ENCODE results near the gene SPTB.
"Not testable (repeated sequence)": the region's sequence is repeated elsewhere in the genome, so short reads cannot be mapped to it uniquely, and the experiment has no call there.

SPTB gene

DNA sequence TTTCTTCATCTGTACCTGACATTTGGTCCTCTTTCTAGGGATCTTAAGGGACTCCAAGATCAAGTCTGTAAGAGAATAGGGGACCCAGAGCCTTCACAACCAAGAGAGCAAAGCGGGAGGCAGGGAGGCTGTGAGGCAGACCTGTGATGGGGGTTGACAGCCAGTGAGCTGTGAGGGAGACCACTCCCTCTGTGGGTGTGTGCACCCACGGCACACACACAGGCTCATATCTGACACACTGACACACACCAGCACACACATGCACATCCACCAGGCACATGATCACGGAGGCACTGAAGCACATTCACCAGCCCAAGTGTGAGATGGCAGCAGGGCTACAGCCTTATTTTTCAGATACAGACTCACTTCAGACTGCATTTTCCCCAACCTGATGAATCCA is 55.2 kb downstream of the SPTB start:
- in situ Hi-C loops (cut with MboI; ENCODE audit: low sequenced_read_pairs), result no loop called here

- in situ Hi-C loops (cut with MboI; ENCODE audit: low sequenced_read_pairs), result no loop called here
Measured at GRCh38 chr14:64823305-64823861, 56.3 kb downstream of the SPTB start.

GRCh38 chr14:64821651-64822050 is 58.1 kb downstream of the SPTB start:
- in situ Hi-C loops (cut with MboI; ENCODE audit: low sequenced_read_pairs), result no loop called here

- in situ Hi-C loops (cut with MboI; ENCODE audit: low sequenced_read_pairs), result no loop called here
Measured at GRCh38 chr14:64818151-64818550, 61.6 kb downstream of the SPTB start.

DNA sequence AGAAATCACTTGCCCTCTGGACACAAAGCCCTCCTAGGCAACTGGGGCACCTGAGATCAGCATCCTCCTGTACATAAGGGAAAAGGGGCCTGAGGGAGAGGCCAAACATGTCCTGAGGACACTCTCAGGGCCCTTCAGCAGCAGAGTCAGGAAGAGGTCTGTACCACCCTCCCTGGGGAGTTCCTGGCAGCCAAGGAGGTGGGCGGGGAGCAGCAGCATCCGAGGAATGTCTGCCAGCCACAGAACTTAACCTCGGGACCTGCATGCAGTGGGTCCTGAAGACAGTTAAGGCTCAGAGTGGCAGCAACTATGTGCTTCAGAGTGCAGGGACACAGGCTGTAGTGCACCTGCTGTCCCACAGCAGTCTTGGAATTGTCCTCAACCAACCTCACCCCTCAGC is 62.1 kb downstream of the SPTB start:
- in situ Hi-C loops (cut with MboI; ENCODE audit: low sequenced_read_pairs), result no loop called here

- in situ Hi-C loops (cut with MboI; ENCODE audit: low sequenced_read_pairs), result no loop called here
Measured at GRCh38 chr14:64816221-64816783, 63.4 kb downstream of the SPTB start.

GRCh38 chr14:64815257-64815656 is 64.5 kb downstream of the SPTB start:
- in situ Hi-C loops (cut with MboI; ENCODE audit: low sequenced_read_pairs), result no loop called here

DNA sequence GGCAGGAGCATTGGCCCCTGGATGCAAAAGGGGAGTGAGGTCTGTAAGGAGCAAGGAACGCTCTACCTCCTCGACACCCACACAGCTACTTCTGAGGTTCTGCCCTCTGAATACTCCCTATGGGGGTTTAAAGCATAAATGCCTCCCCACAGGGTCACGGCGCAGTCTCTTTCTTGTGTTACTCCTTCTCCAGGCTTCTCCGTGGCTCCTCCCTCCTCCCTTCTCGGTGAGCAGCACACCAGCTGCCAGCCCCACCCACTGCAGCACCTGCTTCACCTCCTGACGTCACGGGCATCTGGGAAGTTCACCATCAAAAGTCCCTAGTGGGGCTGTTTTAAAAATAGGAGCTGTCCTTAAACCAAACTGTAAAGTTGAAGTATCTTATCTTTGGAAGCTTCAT is 67.3 kb downstream of the SPTB start:
- in situ Hi-C loops (cut with MboI; ENCODE audit: low sequenced_read_pairs), result no loop called here

DNA sequence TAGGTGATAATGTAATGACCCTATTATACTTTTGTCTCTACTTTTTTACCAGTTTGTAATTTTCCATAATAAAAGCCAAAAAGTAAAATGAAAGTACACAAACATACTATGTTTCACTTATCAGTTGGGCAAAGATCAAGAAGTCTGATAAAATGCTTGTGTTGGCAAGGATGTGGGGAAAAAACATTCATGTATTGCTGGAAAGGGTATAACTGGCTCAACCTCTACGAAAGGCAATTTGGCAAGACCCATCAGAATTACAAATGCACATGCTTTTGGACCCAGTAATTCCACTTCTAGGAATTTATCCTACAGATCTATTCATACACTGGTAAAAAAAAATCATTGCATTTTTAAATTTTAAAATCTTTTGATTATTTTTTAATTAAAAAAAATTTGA is 68.0 kb downstream of the SPTB start:
- in situ Hi-C loops (cut with MboI; ENCODE audit: low sequenced_read_pairs), result no loop called here

DNA sequence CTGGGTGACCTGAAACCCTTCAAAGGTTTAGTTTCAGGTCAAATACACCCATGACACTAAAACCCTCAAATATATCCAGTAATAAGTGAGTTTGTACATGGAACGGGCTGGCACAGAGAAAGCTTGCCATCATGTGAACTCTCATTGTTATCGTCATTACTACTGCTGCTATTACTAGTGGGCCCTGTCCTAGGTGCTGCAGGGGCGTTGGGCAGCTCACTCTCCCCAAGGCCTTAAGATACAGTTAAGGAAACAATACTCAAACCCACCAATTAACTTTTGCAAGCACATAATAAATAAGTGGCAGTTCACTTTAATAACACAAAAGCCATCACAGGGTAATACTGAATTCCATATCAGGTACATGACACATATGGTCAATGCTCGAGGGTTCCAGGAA is 71.3 kb downstream of the SPTB start:
- in situ Hi-C loops (cut with MboI; ENCODE audit: low sequenced_read_pairs), result no loop called here

GRCh38 chr14:64807551-64807950 is 72.2 kb downstream of the SPTB start:
- in situ Hi-C loops (cut with MboI; ENCODE audit: low sequenced_read_pairs), result no loop called here

GRCh38 chr14:64806862-64807495 is 72.7 kb downstream of the SPTB start:
- in situ Hi-C loops (cut with MboI; ENCODE audit: low sequenced_read_pairs), result no loop called here

DNA sequence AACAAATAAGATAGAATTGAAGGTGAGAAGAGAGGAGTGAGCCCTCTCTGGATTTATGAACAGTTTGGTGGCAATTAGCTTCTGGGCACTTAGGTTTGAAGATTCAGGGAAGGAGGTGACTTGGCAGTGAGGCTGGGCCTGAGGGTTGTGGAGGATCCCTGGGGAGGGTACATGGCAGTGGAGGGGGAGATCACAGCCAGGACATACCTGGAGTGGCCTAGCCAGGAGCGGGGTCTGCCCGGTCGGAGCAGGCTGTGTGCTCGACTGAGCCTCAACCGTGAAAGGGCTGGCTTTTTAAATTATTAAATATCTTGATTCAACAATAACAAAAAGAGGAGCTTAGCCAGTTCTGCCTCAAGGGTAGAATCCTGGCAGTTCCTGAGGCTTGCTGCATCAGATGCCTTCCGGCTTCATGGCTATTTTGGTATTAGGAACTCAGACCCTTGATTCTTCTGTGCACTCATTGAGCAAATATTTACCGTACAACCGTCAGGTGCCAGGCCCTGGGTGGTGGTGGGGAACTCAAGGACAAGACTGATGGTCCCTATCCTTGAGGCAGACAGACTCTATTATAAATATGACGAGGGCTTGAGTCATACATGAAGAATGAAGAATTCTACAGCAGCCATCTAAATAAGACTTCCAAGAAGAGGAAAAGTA is 73.4 kb downstream of the SPTB start:
- in situ Hi-C loops (cut with MboI; ENCODE audit: low sequenced_read_pairs), result no loop called here

- in situ Hi-C loops (cut with MboI; ENCODE audit: low sequenced_read_pairs), result not testable (repeated sequence)
Measured at GRCh38 chr14:64805646-64806045, 74.1 kb downstream of the SPTB start.

DNA sequence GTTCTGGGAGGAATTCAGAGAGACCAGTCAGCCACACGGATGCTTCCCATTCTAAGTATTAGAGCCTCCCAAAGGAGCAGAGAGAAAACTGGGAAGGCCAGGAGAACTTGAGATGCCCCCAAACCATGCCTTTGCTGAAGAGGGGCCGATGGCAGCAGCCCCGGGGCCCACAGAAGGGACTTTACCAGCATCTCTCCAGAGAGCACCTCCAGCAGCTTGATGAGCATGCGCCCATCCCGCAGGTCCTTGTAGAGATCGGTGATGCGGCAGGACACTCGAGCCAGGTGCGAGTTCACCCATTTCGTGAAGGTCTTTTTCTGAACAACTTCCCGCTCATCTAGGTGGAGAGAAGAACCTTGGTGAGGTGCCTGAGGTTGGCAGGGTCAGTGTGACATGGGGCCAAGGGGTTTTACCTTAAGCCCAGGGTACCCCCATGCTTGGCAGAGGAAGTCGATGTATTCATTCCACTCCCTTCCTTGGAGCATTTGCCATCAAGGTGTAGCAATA is 74.9 kb downstream of the SPTB start:
- in situ Hi-C loops (cut with MboI; ENCODE audit: low sequenced_read_pairs), result no loop called here

- in situ Hi-C loops (cut with MboI; ENCODE audit: low sequenced_read_pairs), result no loop called here
Measured at GRCh38 chr14:64801800-64802199, 77.9 kb downstream of the SPTB start.

DNA sequence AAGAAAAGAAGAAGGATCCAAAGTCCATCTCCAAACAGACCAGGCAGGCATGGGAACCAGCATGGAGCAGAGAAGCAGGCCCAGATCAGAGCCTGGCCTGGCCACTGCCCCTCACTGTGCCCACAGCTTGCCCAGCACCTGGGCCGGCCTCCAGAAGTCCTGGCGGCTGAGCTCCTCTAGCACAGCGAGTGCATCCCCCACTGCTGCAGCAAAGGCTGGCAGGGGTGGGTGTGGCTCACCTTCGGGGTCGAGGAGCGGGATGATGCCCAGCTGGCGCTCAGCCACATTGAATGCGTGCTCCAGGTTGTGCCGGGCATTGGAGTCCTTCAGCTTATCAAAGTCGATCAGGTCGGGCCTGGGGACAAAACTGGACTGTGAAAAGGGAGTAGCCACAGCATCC is 78.7 kb downstream of the SPTB start:
- in situ Hi-C loops (cut with MboI; ENCODE audit: low sequenced_read_pairs), result no loop called here

DNA sequence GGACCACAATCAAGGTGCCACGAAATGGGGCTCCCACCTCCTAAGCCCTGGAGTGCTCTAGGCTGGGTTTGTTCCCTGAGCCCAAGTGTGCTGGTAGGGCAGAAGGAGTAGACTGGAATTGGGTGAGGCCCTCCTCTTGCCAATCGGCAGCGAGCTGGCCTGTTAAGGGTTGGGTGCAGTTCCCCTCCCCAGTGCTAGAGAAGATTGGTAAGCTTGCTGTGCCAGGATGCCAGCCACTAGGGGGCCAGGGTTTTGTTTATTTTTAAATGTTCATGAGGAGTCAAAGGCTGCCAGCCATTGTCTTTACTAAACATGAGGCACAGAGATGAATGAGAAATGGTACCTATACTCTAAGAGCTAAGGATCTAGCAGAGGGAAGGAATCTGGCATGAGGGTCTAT is 79.7 kb downstream of the SPTB start:
- in situ Hi-C loops (cut with MboI; ENCODE audit: low sequenced_read_pairs), result no loop called here

- in situ Hi-C loops (cut with MboI; ENCODE audit: low sequenced_read_pairs), result no loop called here
Measured at GRCh38 chr14:64799555-64799954, 80.2 kb downstream of the SPTB start.

DNA sequence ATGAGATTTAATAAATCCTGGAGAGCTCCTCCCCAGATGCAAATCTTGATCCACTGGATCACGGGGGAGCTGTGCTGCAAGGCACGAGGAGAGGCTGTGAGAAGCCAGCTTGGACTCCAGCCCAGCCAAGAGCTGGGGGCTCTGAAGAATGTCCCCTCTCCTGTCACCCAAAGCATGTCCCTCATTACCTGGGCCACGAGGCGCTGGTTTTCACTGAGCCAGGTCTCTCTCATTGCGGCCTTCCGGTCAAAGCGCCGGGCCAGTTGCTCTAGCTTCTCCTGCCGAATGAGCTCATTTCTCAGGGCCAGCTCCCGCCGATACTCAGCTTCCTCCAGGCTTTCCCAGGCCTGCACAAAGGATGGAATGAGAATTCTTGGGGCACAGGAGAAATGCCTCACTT is 83.3 kb downstream of the SPTB start:
- in situ Hi-C loops (cut with MboI; ENCODE audit: low sequenced_read_pairs), result no loop called here

DNA sequence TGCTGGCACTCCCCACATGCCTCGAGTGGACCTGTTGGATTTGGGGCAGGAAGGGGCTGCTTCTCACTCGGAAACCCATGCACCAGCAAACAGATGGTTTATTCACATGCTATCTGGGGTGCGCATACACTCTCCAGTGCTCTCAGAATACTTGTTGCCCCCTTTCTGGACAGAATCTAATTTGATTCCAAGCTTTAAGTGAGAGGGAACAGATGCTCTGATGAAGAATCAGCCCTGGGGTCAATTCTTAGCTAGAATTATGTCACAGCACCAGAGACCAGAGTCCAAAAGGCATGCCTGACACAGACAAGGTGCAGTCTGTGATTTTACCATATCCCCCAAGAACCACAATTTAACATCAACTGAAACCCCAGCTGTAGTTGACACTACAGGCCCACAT is 83.8 kb downstream of the SPTB start:
- in situ Hi-C loops (cut with MboI; ENCODE audit: low sequenced_read_pairs), result no loop called here

DNA sequence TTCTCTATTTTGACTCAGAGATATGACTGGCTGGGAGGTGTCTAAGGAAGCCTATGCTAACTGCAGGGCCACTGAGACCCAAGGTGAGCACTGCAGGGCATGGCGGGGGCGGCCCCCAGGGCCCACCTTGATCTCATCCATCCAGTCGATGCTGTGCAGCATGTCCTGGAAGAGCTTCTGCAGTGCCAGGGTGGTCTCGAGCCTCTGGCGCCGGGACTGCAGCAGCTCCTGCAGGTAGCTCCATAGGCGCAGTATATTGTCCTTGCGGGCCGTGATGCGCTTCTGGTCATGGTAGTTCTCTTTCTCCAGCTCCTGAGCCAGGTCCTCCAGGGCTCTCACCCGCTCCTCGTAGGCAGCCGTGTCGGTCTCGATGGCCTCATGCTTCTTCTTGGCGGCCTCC is 84.5 kb downstream of the SPTB start:
- in situ Hi-C loops (cut with MboI; ENCODE audit: low sequenced_read_pairs), result no loop called here
